LNCAP (cell line): Measurements from ENCODE around the gene PPP1R1C.
A peak's percentile ranks its signal among the peaks of the same experiment; 100 is the strongest.

Source experiments
- CTCF ChIP-seq: fragments of 450-650 bp; IDR thresholded peaks from 2 replicates; pipeline ENCODE4 v1.5.1; 2017; ENCODE audit warnings: mild to moderate bottlenecking

Gene PPP1R1C

GRCh38 chr2:182113334-182113733 is 127.7 kb downstream of the PPP1R1C start:
- no peak for TF ChIP-seq CTCF

- no peak for TF ChIP-seq CTCF
Measured at GRCh38 chr2:182115258-182115657, 129.6 kb downstream of the PPP1R1C start.

GRCh38 chr2:182116774-182117173 is 131.1 kb downstream of the PPP1R1C start:
- no peak for TF ChIP-seq CTCF

GRCh38 chr2:182117196-182117595 is 131.5 kb downstream of the PPP1R1C start:
- TF ChIP-seq CTCF, result no peak

GRCh38 chr2:182128821-182129707 is 143.4 kb downstream of the PPP1R1C start:
- TF ChIP-seq CTCF, result no peak

GRCh38 chr2:182132605-182133004 is 147.0 kb downstream of the PPP1R1C start:
- TF ChIP-seq CTCF, result peak; percentile 59

- TF ChIP-seq CTCF, result no peak
Measured at GRCh38 chr2:182133195-182133891, 147.7 kb downstream of the PPP1R1C start.
